RWPE2 (cell line): ENCODE data around the gene SPPL3.
"Not testable (repeated sequence)": the region's sequence is repeated elsewhere in the genome, so short reads cannot be mapped to it uniquely, and the experiment has no call there.

Source experiments
- ATAC-seq: fragments of 200-7000 bp; cut with Tn5 transposase; 3 replicates; pipeline ENCODE4 v1.9.1; 2021; ENCODE audit warnings: low read depth
- DNase-seq: peaks from one replicate; pipeline ENCODE4 v3.0.0-alpha.2; 2020; ENCODE audit warnings: low spot score
- H3K27ac ChIP-seq: fragments of 450-650 bp; 2 replicates; pipeline ENCODE4 v1.5.1; 2017; ENCODE audit warnings: mild to moderate bottlenecking; ENCODE audit not compliant: poor library complexity, severe bottlenecking
- H3K27me3 ChIP-seq: fragments of 250-450 bp; sonication (Bioruptor Pico); 2 replicates; pipeline ENCODE4 v1.5.1; 2021; ENCODE audit warnings: mild to moderate bottlenecking, moderate library complexity; ENCODE audit not compliant: insufficient read depth, poor library complexity, severe bottlenecking
- H3K36me3 ChIP-seq: fragments of 250-450 bp; sonication (Bioruptor Pico); 2 replicates; pipeline ENCODE4 v1.5.1; 2020; ENCODE audit warnings: low read depth, mild to moderate bottlenecking, moderate library complexity
- H3K4me1 ChIP-seq: fragments of 250-450 bp; sonication (Bioruptor Pico); 2 replicates; pipeline ENCODE4 v1.5.1; 2021; ENCODE audit warnings: mild to moderate bottlenecking, moderate library complexity; ENCODE audit not compliant: insufficient read depth, poor library complexity, severe bottlenecking
- H3K4me3 ChIP-seq: fragments of 250-450 bp; sonication (Bioruptor Pico); 2 replicates; pipeline ENCODE4 v1.5.1; 2021; ENCODE audit warnings: mild to moderate bottlenecking, moderate library complexity; ENCODE audit not compliant: severe bottlenecking
- H3K9me3 ChIP-seq: fragments of 250-450 bp; sonication (Bioruptor Pico); 2 replicates; pipeline ENCODE4 v1.5.1; 2021; ENCODE audit warnings: mild to moderate bottlenecking, moderate library complexity; ENCODE audit not compliant: severe bottlenecking
- CTCF ChIP-seq: fragments of 450-650 bp; IDR thresholded peaks from one replicate; pipeline ENCODE4 v1.5.1; 2017; ENCODE audit warnings: mild to moderate bottlenecking, moderate library complexity; ENCODE audit not compliant: poor library complexity, severe bottlenecking

SPPL3 gene

GRCh38 chr12:120902846-120903411 lies 1.2 kb downstream of the SPPL3 start:
- H3K4me1 ChIP-seq, result peaks cover 8% of the 10 kb centered on the region
- H3K27me3 ChIP-seq, result no peaks in the 10 kb centered on the region
- peak overlapping the region; percentile 70 for H3K27ac ChIP-seq

GRCh38 chr12:120901818-120902217 lies 2.3 kb downstream of the SPPL3 start:
- H3K9me3 ChIP-seq, result no peaks in the 10 kb centered on the region
- H3K4me3 ChIP-seq, result no peak overlapping the region
- peaks cover 18% of the 10 kb centered on the region for H3K36me3 ChIP-seq
- 0 out of 3 replicates have a peak, but pooled peaks have one; percentile 22 for ATAC-seq
- peaks cover 8% of the 10 kb centered on the region for H3K4me1 ChIP-seq
- no peak for DNase-seq
- no peaks in the 10 kb centered on the region for H3K27me3 ChIP-seq
- no peak overlapping the region for H3K27ac ChIP-seq
- no peak for TF ChIP-seq CTCF

More at GRCh38 chr12:120902846-120903411, 1.2 kb downstream of the SPPL3 start:
- no peak for DNase-seq
- no peak for TF ChIP-seq CTCF
- Histone ChIP-seq H3K4me3 (peak overlapping the region; percentile 98), H3K9me3 (no peaks in the 10 kb centered on the region), H3K36me3 (peaks cover 14% of the 10 kb centered on the region)
- peak; percentile 59; the same call in 2 of the 3 replicates for ATAC-seq

DNA sequence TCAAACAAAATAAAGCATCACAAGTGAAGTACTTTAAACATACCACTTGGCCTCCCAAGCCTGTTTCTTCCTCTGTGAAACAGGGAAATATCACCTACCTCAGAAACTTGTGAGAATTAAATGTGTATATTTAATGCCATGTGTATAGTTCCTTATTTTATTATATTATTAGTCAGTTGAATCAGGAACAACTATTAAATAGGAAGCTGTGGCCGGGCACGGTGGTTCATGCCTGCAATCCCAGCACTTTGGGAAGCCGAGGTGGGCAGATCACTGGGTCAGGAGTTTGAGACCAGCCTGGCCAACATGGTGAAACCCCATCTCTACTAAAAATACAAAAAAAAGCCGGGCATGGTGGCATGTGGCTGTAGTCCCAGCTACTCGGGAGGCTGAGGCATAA lies 3.1 kb downstream of the SPPL3 start:
- H3K4me3 ChIP-seq, H3K4me1 ChIP-seq, ATAC-seq, H3K27ac ChIP-seq, H3K27me3 ChIP-seq, DNase-seq, H3K9me3 ChIP-seq: not testable (repeated sequence)
- peaks cover 18% of the 10 kb centered on the region for H3K36me3 ChIP-seq

DNA sequence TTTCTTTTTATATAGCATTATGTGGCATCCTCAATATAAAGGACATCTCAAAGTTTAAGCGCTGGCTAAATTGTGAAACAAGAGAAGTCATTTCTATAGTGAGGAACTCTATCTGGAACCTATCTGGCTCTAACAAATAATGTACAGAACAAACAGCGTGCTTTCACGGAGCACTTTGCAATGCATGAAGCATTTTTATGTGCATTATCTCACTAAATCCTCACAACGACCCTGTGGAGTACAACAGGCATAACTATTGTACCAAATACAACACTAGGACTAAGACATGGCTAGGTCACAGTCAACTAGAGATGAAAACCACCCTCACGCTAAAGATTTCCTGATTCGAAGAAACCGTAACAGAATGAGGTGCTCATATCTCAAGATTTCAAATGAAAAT lies 8.6 kb downstream of the SPPL3 start:
- DNase-seq, result no peak
- TF ChIP-seq CTCF, result no peak
- no peaks in the 10 kb centered on the region for H3K4me1 ChIP-seq
- no peak for ATAC-seq
- peaks cover 32% of the 10 kb centered on the region for H3K36me3 ChIP-seq
- H3K27ac ChIP-seq, result no peak overlapping the region
- no peaks in the 10 kb centered on the region for H3K27me3 ChIP-seq
- no peak overlapping the region for H3K4me3 ChIP-seq
- H3K9me3 ChIP-seq, result no peaks in the 10 kb centered on the region

DNA sequence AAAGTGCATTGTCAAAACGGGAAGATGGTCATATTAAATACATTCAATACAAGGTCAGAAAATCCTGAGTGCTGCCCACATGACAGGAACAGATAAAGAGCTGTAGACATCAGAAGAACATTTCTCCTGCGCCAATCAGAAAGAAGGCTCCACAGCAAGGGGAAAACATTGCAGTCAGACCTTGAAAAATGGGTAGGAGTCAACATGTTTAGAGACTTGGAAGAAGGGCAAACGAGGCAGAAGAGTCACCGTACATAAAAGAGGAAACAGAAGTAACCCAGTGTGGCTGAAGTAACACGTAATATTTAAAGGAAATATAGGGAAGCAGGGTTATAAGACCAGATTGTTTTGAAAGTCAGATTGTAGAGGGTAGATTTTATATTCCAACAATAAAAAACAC lies 11.9 kb downstream of the SPPL3 start:
- no peak overlapping the region for H3K4me3 ChIP-seq
- DNase-seq (no peak), ATAC-seq (no peak)
- H3K36me3 ChIP-seq, result peaks cover 17% of the 10 kb centered on the region
- no peaks in the 10 kb centered on the region for H3K9me3 ChIP-seq
- H3K27ac ChIP-seq, result no peak overlapping the region
- no peaks in the 10 kb centered on the region for H3K4me1 ChIP-seq
- no peak for TF ChIP-seq CTCF
- H3K27me3 ChIP-seq, result no peaks in the 10 kb centered on the region
